ENCODE measurements around the gene DCAF11. TPM values are rescaled to one million over a fixed set of nuclear protein-coding genes. Genes with fewer than 3 reads are reported as not detected.

The DCAF11 gene
- total and polyA plus RNA-seq, 2 of the 13 experiments (the other 11 are each of a cell fraction or from before 2014, with no cell fraction given), result 150 to 257 TPM

DNA sequence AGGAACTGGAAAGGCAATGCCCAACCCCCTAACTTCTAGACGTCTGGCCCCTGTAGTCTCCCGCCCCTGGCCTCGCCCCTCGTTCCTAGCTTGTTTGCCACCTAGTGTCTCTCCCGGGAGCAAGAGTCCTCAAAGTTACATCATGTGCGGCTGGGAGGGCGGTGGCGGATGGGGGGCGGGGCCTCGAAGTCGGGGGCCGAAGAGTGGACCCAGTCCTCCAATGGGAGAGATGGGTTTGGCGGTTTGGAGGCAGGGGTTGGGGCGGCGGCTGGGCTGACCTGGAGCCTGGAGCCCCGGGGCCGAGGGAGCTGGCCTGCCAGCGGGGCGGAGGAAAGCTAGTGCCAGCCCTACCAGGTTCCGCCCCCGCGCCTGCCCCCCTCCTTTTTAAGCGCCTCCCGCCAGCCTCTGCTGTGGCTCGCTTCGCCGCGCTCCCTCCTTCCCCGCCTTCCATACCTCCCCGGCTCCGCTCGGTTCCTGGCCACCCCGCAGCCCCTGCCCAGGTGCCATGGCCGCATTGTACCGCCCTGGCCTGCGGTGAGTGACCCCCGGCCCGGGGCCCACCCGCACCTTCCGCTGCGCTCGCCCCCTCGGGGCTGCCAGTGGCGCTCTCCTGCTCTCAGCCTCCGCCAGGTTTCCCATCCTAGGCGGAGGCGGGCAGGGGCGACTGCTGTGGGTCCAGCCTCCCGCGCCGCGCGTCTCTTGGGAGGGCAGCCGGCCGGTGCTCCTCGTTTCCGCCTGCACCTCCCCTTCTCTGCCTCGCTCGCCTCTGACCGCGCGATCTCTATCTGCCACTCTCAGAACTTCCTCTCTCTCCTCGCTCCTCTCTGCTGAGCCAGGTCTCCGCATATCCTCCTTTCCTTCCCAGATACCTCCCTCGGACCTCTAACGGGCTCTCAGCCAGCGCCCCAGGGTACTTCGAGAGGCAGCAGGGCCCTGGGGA is 20.4 kb upstream of the DCAF11 start, which contains the start of gene PCK2 (continued):
- TF ChIP-seq ZNF530 (CRISPR knock-in tag; IDR thresholded peaks at IDR 0.05; ENCODE audit: low read depth) (no peak), ETV5 (CRISPR knock-in tag; IDR thresholded peaks at IDR 0.05; ENCODE audit: borderline replicate concordance) (peak; percentile 69), ZNF550 (CRISPR knock-in tag; IDR thresholded peaks at IDR 0.05; ENCODE audit: borderline replicate concordance) (peak; percentile 70; the same call in 1 of the 2 replicates), ARHGAP35 (CRISPR knock-in tag; IDR thresholded peaks at IDR 0.05; ENCODE audit: borderline replicate concordance) (peak; percentile 97), KLF9 (CRISPR knock-in tag; IDR thresholded peaks at IDR 0.05; ENCODE audit: low read depth) (peak; percentile 70; the same call in 1 of the 2 replicates), ZNF782 (CRISPR knock-in tag; IDR thresholded peaks at IDR 0.05; ENCODE audit: borderline replicate concordance) (peak; percentile 91; the same call in 1 of the 2 replicates), FOXM1 (CRISPR knock-in tag; IDR thresholded peaks at IDR 0.05) (peak; percentile 91), CEBPG (CRISPR knock-in tag; IDR thresholded peaks at IDR 0.05) (peak; percentile 99), SMARCE1 (IDR thresholded peaks at IDR 0.05; ENCODE audit: borderline replicate concordance) (no peak), FOXA1 (IDR thresholded peaks at IDR 0.05) (no peak), FOXA1 (CRISPR knock-in tag; IDR thresholded peaks at IDR 0.05) (peak; percentile 59; the same call in 1 of the 2 replicates), ZNF484 (CRISPR knock-in tag; IDR thresholded peaks at IDR 0.05; ENCODE audit: borderline replicate concordance, low read depth) (0 out of 2 replicates have a peak, but pooled peaks have one; percentile 47), TBX2 (CRISPR knock-in tag; IDR thresholded peaks at IDR 0.05; ENCODE audit: borderline replicate concordance) (peak; percentile 77; the same call in 1 of the 2 replicates)
- TF ChIP-seq, protein P1, sequence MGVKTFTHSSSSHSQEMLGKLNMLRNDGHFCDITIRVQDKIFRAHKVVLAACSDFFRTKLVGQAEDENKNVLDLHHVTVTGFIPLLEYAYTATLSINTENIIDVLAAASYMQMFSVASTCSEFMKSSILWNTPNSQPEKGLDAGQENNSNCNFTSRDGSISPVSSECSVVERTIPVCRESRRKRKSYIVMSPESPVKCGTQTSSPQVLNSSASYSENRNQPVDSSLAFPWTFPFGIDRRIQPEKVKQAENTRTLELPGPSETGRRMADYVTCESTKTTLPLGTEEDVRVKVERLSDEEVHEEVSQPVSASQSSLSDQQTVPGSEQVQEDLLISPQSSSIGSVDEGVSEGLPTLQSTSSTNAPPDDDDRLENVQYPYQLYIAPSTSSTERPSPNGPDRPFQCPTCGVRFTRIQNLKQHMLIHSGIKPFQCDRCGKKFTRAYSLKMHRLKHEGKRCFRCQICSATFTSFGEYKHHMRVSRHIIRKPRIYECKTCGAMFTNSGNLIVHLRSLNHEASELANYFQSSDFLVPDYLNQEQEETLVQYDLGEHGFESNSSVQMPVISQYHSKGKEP (CRISPR knock-in tag; IDR thresholded peaks at IDR 0.05), result peak; percentile 89
- TF ChIP-seq, protein P2, sequence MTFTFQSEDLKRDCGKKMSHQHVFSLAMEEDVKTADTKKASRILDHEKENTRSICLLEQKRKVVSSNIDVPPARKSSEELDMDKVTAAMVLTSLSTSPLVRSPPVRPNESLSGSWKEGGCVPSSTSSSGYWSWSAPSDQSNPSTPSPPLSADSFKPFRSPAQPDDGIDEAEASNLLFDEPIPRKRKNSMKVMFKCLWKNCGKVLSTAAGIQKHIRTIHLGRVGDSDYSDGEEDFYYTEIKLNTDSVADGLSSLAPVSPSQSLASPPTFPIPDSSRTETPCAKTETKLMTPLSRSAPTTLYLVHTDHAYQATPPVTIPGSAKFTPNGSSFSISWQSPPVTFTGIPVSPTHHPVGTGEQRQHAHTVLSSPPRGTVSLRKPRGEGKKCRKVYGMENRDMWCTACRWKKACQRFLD (CRISPR knock-in tag; IDR thresholded peaks at IDR 0.05; ENCODE audit: borderline replicate concordance), result peak; percentile 93
- TF ChIP-seq, protein P3, sequence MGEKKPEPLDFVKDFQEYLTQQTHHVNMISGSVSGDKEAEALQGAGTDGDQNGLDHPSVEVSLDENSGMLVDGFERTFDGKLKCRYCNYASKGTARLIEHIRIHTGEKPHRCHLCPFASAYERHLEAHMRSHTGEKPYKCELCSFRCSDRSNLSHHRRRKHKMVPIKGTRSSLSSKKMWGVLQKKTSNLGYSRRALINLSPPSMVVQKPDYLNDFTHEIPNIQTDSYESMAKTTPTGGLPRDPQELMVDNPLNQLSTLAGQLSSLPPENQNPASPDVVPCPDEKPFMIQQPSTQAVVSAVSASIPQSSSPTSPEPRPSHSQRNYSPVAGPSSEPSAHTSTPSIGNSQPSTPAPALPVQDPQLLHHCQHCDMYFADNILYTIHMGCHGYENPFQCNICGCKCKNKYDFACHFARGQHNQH (CRISPR knock-in tag; IDR thresholded peaks at IDR 0.05), result peak; percentile 97
- TF ChIP-seq, protein P4, sequence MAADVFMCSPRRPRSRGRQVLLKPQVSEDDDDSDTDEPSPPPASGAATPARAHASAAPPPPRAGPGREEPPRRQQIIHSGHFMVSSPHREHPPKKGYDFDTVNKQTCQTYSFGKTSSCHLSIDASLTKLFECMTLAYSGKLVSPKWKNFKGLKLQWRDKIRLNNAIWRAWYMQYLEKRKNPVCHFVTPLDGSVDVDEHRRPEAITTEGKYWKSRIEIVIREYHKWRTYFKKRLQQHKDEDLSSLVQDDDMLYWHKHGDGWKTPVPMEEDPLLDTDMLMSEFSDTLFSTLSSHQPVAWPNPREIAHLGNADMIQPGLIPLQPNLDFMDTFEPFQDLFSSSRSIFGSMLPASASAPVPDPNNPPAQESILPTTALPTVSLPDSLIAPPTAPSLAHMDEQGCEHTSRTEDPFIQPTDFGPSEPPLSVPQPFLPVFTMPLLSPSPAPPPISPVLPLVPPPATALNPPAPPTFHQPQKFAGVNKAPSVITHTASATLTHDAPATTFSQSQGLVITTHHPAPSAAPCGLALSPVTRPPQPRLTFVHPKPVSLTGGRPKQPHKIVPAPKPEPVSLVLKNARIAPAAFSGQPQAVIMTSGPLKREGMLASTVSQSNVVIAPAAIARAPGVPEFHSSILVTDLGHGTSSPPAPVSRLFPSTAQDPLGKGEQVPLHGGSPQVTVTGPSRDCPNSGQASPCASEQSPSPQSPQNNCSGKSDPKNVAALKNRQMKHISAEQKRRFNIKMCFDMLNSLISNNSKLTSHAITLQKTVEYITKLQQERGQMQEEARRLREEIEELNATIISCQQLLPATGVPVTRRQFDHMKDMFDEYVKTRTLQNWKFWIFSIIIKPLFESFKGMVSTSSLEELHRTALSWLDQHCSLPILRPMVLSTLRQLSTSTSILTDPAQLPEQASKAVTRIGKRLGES (CRISPR knock-in tag; IDR thresholded peaks at IDR 0.05; ENCODE audit: borderline replicate concordance), result peak; percentile 95
